Bronchial smooth muscle cell (primary cell): ENCODE results near the gene C6orf15. TPM values are rescaled to one million over a fixed set of nuclear protein-coding genes. Genes with fewer than 3 reads are reported as not detected.

ENCODE experiments used
- total RNA-seq: library from RNA; depleted of rRNA; stranded (reverse); fragments of >200 nt; gene quantifications from 2 replicates; pipeline ENCODE4 v1.2.1, GENCODE V29; 2014

The C6orf15 gene
- total RNA-seq, result not detected in 2 replicates

GRCh38 chr6:31112478-31112877 lies at the start of gene C6orf15:
Gene C6orf15 (minus strand): TSS chr6:31112575. CDS start chr6:31112555, 20 bp downstream.

GRCh38 chr6:31158140-31158862 lies 45.9 kb upstream of the C6orf15 start, which contains the start of gene TCF19:
Gene TCF19 (plus strand): TSS chr6:31158589. CDS start chr6:31159470, 881 bp downstream.

GRCh38 chr6:31157513-31158139 lies 45.3 kb upstream of the C6orf15 start, which contains the start of gene CCHCR1:
Gene CCHCR1 (minus strand): TSS chr6:31157802. CDS start chr6:31157600, 202 bp downstream.

GRCh38 chr6:31138982-31139381 lies 26.6 kb upstream of the C6orf15 start, which contains the start of gene PSORS1C2:
Gene PSORS1C2 (minus strand): TSS chr6:31139066. CDS start chr6:31139026, 40 bp downstream.

GRCh38 chr6:31120151-31120915 lies 8.0 kb upstream of the C6orf15 start, which contains the start of gene CDSN:
Gene CDSN (minus strand): TSS chr6:31120446. CDS start chr6:31120419, 27 bp downstream.

GRCh38 chr6:31114541-31114878 lies 2.1 kb upstream of the C6orf15 start, which contains the start of gene PSORS1C1:
Gene PSORS1C1 (plus strand): TSS chr6:31114800. CDS start chr6:31129633, 14,833 bp downstream.

Other genes starting within 250 kb of the C6orf15 start
- 21.1 and 28.9 TPM in 2 replicates for gene DDR1, start 228.1 kb downstream of the C6orf15 start, total RNA-seq
- 10.3 and 10.6 TPM in 2 replicates for gene GTF2H4, start 204.4 kb downstream of the C6orf15 start, total RNA-seq
- gene VARS2, start 198.3 kb downstream of the C6orf15 start, total RNA-seq, result 13.4 and 14.9 TPM in 2 replicates
- gene SFTA2, start 180.4 kb downstream of the C6orf15 start, total RNA-seq, result not detected in 2 replicates
- not detected in 2 replicates for gene MUCL3, start 171.6 kb downstream of the C6orf15 start, total RNA-seq
- not detected in 2 replicates for gene MUC21, start 128.9 kb downstream of the C6orf15 start, total RNA-seq
- gene MUC22, start 102.1 kb downstream of the C6orf15 start, total RNA-seq, result not detected in 2 replicates
- 1.4 and 2.8 TPM in 2 replicates for gene PSORS1C1, start 2.2 kb upstream of the C6orf15 start, total RNA-seq
- gene CDSN, start 7.9 kb upstream of the C6orf15 start, total RNA-seq, result not detected in 2 replicates
- not detected in 2 replicates for gene PSORS1C2, start 26.5 kb upstream of the C6orf15 start, total RNA-seq
- gene CCHCR1, start 45.2 kb upstream of the C6orf15 start, total RNA-seq, result 19.7 and 23.5 TPM in 2 replicates
- gene TCF19, start 46.0 kb upstream of the C6orf15 start, total RNA-seq, result 1.9 and 5.0 TPM in 2 replicates
- not detected in 2 replicates for gene POU5F1, start 58.1 kb upstream of the C6orf15 start, total RNA-seq
- 61.2 and 189 TPM in 2 replicates for gene HLA-C, start 159.5 kb upstream of the C6orf15 start, total RNA-seq
- 124 and 192 TPM in 2 replicates for gene HLA-B, start 244.6 kb upstream of the C6orf15 start, total RNA-seq